DMS53 (cell line): ENCODE data around the gene SLC3A2.

ENCODE experiments used
- DNase-seq: peaks from one replicate; lab custom pipeline; 2025; lab: John Stamatoyannopoulos, UW

The SLC3A2 gene

DNA sequence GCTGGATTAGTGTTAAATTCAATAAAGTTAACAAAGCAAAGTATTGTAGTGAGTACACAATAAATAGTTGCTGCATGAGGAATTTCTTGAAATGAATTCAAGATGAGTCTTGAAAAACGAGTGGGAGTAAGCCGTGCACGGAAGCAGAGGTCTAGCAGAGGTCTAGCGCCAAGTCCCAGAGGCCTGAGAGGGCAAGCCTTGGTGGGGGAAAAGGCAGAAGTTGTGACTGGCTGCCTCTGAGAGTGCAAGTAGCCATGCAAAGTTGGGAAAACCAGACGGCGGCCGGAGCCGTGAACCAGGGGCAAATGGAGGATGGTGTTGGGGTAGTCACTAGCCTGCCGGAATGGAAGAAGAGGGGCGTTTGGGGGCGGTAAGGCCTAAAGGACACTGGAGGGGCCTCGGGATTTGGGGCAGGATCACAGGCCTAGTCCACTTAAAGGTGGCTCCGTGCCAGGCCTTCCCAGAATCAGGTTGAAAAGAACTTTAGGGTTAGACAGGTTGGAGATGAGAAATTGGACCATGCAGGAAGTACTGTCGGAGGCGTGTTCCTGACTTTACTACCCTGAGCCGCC lies 379 bp upstream of the SLC3A2 start:
- peak; percentile 59 for DNase-seq

DNA sequence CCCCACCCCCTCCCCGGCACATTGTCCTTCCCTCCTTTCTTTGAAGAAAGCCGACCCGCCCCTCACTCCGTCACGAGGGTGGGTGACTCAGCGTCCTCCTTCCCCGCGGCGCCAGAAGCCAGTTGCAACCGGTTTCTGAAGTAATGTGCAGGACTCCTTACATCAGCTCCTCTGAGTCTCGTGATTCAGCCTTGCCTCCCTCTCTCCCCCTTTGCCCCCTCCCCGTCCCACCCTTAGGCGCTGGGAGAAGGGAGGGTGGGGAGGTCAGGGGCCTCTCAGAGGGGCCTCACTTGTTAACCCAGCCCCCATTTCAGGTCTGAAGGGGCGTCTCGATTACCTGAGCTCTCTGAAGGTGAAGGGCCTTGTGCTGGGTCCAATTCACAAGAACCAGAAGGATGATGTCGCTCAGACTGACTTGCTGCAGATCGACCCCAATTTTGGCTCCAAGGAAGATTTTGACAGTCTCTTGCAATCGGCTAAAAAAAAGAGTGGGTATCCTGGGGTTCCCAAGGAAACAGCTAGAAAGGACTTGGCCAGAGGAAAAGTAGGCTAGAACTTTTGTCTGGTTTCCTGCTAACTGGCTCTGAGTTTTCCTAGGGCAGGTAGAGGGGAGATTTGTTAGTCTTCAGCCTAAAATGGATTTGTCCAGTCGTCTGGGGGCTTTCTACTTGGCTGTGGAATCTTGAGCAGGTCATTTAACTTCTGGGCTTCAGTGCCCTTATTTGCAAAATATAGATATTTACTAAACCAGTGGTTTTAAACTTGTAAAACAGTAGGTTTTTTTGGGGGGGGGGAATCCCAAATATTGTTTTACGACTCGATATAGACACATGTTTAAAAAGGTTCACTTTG lies 1.1 kb downstream of the SLC3A2 start:
- peak; percentile 98 for DNase-seq

DNA sequence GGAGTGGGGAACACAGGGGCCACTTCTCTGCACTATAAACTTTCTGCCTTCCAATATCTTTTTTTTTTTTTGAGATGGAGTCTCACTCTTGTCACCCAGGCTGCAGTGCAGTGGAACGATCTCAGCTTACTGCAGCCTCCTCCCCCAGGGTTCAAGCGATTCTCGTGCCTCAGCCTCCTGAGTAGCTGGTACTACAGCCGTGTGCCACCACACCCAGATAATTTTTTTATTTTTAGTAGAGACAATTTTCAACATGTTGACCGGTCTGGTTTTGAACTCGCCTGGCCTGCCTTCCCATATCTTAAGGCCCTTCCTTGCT lies 1.7 kb downstream of the SLC3A2 start:
- DNase-seq = no peak

DNA sequence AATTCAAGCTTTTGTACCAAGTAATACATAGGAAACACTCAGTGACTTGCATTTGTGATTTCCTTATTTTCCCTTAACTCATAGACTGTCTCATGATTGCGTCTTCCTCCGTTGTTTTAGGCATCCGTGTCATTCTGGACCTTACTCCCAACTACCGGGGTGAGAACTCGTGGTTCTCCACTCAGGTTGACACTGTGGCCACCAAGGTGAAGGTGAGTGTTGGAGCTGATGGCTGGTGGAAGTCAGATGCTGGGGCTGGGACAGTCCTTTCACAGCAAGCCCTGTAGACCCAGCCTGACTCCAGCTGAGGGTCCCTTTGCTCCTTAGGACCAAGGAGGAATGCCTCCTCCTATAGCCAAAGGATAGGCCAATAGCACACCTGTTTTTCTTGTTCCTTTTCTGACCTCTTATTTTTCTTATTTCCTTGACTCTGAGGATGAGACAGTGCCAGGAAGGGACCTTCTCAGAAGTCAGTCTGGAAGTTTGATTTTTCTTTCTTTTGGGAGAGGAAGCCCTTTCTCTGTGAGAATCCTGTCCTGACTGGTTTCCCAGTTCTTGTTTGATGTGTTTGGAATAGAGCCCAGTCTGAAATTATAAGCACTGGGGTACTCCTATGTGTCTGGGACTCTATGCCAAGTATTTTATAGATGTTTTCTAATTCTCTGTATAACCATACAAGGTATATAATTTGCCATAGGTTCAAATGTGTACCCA lies 2.2 kb downstream of the SLC3A2 start:
- no peak for DNase-seq

DNA sequence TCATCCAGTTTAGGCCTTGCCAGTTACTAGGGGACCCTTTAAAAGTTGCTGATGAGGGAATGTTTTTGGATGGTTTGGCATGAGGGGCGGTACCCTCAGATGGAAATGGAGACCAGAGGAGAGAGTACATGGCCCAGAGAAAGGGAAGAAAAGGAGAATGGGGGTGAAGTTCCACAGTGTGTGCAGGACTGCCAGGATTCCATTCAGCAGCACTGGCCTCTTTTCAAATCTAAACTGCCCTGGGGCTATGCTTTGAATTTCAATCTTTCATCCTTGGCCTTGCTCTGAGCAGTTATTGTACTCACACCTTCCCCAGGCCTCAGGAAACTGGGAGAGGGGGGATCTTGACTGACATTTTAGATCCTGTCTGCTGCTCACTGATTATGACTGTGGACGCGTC lies 3.0 kb downstream of the SLC3A2 start:
- DNase-seq = no peak

DNA sequence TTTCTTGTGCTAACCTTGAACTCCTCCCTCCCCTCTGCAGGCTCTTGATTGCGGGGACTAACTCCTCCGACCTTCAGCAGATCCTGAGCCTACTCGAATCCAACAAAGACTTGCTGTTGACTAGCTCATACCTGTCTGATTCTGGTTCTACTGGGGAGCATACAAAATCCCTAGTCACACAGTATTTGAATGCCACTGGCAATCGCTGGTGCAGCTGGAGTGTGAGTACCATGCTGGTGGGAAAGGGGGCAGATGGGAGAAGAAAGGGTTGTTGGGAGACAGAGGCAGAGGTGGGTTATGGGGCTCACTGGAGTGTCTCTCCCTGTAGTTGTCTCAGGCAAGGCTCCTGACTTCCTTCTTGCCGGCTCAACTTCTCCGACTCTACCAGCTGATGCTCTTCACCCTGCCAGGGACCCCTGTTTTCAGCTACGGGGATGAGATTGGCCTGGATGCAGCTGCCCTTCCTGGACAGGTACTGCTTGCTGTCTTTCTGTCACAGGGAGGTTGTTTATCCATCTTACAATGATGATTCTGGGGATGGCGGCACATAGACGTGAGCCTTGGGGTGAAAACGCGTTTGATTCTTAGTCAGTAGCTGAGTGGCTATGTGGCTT lies 4.5 kb downstream of the SLC3A2 start:
- DNase-seq = no peak

DNA sequence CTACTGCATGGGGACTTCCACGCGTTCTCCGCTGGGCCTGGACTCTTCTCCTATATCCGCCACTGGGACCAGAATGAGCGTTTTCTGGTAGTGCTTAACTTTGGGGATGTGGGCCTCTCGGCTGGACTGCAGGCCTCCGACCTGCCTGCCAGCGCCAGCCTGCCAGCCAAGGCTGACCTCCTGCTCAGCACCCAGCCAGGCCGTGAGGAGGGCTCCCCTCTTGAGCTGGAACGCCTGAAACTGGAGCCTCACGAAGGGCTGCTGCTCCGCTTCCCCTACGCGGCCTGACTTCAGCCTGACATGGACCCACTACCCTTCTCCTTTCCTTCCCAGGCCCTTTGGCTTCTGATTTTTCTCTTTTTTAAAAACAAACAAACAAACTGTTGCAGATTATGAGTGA lies 7.7 kb downstream of the SLC3A2 start:
- no peak for DNase-seq

DNA sequence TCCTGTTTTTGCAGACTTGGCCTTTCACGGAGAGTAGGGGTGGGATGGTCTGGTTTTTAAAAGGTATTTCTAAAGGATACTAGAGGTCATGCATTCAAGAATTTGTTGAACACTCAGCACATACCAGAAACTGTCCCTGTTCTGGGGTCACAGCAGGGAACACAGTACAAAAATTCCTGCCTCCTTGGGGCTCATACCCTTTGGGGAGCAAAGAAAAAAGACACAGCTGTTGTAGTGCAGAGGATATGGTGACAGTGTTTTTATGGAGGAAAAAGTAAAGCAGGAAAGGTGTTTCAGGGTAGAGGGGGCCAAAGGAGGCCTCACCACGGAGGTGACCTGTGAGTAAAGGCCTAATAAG lies 8.4 kb downstream of the SLC3A2 start:
- peak; percentile 38 for DNase-seq

DNA sequence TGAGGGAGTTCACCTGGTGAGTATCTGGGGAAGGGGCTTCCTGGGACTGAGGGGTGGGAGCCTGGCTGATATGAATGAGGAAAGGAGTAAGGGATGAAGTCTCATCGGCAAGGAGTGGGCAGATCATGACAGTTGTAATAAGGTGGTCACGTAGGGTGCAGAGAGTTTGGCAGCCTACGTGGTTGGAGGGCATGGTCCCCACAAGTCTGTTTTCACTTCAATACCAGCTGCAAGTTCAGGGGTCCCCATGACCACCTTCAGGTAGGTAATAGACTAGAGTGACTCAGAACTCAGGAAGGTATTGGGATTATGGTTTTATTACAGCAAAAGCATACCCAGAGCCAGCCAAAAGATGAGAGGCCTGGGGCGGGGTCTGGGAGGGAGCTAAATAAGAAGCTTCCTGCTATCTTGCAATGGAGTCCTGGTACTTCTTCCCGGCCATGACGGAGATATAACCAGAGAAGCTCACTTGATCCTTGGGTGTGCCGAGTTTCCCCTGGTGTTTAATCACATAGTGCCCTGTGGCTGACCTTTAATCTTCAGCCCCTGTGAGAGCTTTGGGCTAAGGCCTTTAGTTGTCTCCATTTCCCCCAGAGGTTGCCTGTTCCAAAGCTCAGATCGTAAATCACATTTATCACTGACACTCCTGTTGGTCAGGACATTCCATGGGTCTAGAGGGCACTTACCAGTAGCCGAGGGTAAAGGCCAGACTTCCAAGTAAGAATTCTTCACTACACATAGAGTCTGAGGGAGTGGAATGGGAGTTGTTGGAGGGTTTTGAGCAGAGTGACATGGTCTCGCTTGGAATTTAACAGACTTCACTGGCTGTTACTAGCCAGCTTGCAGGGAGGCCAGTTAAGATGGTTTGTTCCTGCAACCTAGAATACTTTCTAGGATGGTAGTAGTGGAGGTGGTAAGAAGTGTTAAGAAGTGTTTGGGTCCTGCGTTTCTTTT lies 9.1 kb downstream of the SLC3A2 start:
- DNase-seq = peak; percentile 70

DNA sequence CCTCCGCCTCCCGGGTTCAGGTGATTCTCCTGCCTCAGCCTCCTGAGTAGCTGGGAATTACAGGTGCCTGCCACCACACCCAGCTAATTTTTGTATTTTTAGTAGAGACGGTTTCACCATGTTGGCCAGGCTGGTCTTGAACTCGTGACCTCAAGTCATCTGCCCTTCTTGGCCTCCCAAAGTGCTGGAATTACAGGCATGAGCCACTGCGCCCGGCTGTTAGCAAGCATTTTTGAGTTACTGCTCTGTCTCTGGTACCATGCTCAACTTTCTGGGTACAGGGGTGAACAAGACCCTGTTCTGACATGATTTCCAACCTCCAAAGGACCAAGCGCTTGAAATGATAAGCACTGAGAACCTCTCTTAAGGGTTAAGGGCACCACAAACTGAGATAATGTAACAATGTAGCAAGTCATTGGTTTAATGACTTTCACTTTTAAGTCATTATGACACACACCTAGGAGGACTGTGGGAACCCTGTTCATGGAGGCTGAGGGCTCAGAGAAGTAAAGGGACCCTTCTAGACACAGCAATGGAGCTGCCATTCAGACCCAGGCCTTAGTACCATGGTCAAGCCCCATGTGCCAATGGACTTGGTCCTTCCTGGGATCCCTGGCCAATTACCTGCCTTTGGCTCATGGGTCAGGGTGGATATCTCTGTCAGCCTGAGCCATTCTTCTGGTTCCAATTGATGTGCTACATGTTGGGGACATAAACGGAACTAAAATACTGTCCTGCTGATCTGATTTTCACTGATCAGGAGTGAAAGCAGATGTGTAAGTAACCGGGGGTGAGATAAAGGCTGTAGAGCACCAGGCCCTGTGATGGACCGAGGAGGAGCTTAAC lies 11.6 kb downstream of the SLC3A2 start:
- DNase-seq = peak; percentile 27

DNA sequence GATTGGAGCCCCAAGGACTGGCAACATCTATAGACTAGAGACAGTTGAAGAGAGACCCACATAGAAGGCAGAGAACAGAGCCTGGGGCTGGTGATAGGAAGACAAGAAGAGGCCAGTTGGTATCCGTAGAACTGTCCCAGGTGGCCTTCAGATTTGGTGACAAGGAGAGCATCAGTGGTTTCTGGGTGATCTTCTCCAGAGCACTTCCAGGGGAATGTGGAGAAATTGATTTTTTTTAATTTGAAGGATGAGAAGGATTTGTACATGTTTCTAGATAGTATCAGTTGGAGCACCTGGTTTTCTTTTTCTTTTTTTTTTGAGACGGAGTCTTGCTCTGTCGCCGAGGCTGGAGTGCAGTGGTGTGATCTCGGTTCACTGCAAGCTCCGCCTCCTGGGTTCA lies 14.8 kb downstream of the SLC3A2 start:
- DNase-seq = no peak

DNA sequence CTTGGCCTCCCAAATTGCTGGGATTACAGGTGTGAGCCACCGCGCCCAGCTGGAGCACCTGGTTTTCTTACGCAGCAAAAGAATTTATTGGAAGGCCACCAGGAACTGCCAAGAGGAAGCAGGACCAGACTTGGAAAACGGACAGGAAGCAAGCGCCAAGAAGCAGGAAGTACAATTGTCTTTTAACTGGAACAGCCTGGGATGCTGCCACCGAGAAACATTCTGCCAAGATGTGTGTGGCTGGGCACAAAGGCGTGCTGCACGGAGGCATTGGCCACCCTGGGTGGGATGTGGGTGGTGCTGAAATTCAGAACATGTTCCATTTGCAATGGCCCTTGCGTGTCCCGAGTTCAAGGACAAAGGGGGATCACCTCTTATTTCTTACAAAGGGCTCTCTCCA lies 15.4 kb downstream of the SLC3A2 start:
- DNase-seq = no peak

DNA sequence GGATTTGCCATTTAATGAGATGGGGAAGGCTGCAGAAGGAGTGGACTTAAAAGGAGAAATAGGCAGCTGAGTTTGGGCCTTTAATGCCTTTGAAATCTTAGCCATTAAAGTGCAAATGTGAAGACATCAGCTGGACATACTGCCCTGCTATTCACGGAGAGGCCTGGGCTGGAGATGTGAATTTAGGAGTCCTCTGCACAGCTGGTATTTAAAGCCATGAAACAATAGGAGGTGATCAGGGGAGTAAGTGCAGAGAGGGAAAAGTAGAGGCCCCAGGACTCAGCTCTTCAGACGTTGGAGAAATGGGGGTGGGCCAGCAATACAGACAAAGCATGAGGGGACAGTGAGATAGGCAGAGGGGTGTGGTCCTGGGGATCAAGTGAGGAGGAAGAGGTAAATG lies 16.6 kb downstream of the SLC3A2 start:
- DNase-seq = no peak

DNA sequence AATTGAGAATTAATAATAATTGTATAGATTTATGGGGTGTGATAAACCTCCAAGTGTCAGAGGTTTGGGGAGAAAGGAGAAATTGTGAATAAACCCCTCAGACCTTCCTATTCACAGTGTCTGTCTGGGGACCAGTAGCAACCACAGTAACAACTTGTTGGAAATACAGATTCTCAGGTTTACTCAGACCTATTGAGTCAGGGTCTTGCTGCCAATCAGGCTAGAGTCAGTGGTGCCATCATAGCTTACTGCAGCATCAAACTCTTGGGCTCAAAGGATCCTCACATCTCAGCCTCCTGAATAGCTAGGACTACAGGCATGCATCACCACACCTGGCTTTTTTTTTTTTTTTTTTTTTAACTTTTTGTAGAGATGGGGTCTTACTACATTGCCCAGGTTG lies 17.3 kb downstream of the SLC3A2 start:
- DNase-seq = no peak

DNA sequence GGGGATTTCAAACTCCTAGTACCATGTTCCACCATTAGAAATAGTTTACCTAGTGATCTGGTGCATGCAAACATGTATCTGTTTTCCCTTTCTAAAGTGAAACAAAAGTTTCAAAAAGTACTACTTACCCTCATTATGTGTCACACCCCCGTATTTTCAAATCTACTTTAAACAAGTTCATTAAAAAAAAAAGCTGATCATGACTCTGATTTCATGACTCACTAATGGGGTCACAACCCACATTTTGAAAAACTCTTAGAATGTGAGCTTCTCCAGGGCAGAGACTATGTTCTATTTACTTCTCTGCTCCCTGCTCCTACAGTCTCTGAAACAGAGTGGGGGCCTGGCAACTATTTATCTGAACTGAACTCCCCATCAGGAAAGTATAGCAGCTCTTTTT lies 22.2 kb downstream of the SLC3A2 start:
- DNase-seq = no peak

DNA sequence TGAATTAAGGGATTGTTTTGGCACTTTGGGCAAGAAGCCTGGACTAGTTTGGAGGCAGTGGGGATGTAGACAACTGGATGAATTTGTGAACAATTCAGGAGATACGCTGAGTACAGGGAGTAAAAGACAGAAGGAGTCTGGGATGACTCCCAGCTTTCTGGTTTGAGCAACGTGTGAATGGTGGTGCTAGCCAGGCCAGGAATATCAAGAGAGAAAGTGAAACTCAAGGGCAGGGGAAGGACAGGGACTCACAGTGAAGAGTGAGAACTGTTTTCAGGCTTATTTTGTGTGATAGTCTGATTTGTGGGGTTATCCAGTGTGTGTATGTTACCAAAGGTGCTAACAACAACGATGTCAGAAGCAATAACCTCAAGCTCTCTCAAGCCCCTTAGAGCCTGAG lies 24.6 kb downstream of the SLC3A2 start:
- no peak for DNase-seq

DNA sequence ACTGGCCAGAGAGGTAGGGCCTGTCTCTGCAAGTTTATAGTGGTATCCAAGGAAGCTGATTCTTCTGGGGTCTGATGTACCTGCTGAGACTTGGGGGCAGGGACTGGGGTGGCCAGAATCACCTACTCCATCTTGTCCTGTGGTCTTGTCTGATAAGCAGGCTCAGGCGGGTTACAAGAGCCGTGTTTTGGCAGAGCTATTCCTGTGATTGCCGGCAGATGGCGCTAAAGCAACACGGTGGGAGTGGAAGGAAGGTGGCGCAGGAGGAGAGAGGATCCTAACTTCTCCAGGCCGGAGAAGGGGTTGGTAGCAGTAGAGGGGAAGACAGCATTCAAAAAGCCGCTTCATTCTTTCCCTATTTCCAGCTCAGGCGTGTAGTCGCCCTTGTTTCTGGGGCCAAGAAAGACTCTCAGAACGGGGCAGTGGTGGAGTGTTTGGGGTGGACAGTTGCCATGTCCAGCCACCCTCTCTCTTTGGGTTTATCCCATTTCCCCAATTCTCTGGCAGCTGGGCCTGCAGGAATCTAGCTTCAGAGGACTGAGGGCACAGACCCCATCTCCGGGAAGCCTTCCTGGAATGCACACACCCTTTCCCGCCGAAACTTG lies 25.3 kb downstream of the SLC3A2 start:
- peak; percentile 82 for DNase-seq

DNA sequence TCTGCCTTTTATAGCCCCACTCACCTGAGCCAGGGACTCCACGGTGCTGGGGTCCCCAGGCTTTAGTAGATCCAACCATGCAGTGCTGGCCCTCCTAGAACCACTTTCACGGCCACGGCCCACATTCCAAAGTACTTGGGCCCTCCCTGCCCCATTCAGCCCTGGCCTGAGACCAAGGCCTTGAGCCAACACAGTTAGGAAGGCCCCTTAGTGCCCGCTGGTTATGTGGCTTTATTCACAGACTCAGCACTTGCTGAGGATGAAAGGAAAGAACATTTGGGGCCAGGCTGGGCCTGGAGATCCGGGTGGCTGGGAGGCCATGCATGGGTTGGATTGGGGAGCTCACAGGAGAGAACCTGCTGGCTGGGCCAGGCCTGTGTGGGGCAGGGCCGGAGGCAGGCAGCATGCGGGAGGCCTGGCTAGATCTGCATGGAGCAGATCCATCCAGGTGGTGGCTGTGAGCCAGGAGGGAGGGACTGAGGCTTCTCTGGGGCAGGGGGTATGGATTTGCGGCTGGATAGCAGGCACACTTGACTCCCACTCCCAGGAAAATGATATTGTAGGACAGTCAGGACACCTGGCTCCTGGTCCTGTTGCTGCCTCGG lies 27.9 kb downstream of the SLC3A2 start:
- DNase-seq = no peak

DNA sequence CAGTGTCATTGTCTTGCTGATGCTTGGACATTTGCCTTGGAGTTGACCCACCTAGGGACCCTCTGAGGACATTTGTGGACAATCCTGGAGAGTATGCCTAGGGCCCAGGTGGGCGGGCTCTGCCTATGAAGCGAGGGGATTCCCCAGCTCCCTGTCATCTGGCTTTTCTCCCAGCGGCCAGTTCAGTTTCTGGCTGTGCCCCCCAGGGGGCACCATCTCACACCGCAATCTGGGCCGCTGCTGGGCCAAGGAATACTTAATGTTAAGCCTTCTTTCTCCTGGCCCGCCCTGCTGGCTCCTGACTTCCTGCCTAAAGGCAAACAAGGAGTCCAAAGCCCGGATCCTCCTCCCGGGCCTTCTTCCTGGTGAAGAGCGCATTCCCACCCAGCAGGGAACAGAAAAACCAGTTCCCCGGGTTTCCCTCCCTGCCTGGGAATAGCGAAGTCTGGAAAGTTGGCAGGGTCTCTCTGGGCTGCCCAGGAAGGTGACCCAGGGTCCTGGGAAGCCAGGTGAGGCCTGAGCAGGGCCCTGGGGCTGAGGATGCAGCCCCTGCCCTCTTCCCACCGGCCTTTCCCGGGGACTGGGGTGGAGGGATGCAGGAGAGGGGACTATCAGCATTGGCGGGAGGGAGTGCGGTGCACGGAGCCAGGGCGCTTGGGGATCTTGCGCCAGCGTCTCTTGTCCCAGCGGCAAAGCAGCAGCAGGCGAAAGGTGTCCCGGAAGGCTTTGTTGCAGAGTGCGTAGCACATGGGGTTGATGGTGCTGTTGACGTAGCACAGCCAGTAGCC lies 28.6 kb downstream of the SLC3A2 start:
- DNase-seq = peak; percentile 69
